ENCODE data around the gene MYH9.

GRCh38 chr22:36350751-36351594 is 36.8 kb downstream of the MYH9 start:
- TF ChIP-seq CTCF (conservative IDR thresholded peaks at IDR 0.05) (no peak), EZH2 (IDR thresholded peaks at IDR 0.05; ENCODE audit: low read depth) (no peak)
